ENCODE results near the gene IVL.

Gene IVL

GRCh38 chr1:152888126-152888525 lies 20.2 kb upstream of the IVL start:
- DNase-seq (ENCODE audit: low read depth in 2 of 2) = no peak

DNA sequence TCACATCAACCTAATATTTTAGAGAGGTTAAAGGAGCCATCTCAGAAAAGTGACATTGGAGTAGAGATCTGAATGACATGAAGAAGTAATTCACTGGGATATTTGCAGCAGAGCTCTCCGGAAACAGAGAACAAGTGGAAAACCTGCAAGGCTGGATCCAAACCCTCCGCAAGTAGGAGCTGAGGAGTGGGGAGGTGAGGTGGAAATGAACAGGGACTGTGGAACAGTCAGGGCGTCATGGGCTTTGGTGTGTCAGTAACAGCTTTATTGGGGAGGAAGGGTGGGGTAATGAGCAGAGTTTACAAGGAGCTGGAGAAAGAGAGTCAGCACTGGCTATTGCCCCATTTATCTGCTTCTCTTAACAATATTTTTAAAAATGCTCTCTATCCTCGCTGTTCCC lies 9.3 kb upstream of the IVL start:
- no peak for DNase-seq (ENCODE audit: low read depth in 2 of 2)

GRCh38 chr1:152899883-152900282 lies 8.5 kb upstream of the IVL start:
- DNase-seq (ENCODE audit: low read depth in 2 of 2) = no peak

DNA sequence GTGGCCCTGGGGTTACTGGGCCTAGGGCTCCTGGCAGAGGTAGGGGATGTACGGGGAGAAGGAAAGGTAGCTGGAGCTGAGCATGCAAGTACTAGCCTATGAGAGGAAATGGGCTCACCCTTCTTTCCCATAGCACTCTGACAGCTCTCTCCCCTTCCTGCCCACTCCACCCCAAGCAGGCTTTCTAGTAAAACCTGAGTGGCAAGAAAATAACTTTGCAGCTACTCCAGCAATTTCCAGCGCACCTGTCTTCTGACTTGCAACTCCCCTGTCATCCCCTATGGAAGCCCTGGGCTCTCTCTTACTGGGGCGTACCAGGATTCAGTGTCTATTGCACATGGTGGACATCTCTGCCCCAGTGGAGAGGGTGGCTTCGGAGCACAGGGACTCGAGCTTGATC lies 6.7 kb upstream of the IVL start:
- no peak for DNase-seq (ENCODE audit: low read depth in 2 of 2)

GRCh38 chr1:152902636-152903035 lies 5.7 kb upstream of the IVL start:
- no peak for DNase-seq (ENCODE audit: low read depth in 2 of 2)

- no peak for DNase-seq (ENCODE audit: low read depth in 2 of 2)
These were observed 3.5 kb upstream of the IVL start for GRCh38 chr1:152904688-152905440.

GRCh38 chr1:152906023-152906565 lies 2.3 kb upstream of the IVL start:
- no peak for DNase-seq (ENCODE audit: low read depth in 2 of 2)

GRCh38 chr1:152909206-152909605 lies 860 bp downstream of the IVL start:
- no peak for DNase-seq (ENCODE audit: low read depth in 2 of 2)

GRCh38 chr1:152912471-152912870 lies 4.1 kb downstream of the IVL start:
- DNase-seq (ENCODE audit: low read depth in 2 of 2) = no peak

DNA sequence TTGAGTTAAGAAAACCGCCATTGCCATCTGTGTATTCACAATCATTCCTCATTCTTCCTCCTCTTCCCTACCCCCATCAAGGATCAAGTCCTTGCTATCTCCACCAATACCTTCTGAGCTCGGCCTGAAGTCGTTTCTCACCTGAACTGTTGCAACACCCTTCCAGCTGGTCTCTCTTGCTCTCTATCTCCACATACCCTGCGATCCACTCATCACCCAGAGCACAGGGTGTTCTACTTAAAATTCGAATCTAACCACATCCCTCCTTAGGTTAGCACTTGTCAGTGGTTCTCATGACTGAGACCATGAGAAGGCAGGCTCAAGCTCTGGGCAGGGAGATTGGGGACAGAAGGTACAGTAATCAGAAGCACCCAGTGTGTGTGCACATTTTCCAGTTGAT lies 4.6 kb downstream of the IVL start:
- no peak for DNase-seq (ENCODE audit: low read depth in 2 of 2)

DNA sequence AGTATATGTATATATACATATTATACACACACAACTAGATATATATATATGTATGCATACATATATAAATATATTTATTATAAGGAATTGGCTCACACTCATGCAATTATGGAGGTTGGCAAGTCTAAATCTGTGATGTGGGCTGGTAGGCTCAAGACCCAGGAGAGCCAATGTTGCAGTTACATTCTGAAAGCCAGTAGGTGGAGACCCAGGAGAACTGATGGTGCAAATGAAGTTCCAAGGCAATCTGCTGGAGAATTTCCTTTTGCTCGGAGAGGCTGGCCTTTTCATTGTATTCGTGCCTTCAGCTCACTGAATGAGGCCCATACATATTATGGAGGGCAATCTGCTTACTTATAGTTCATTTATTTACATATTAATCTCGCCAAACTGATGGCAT lies 9.4 kb downstream of the IVL start:
- no peak for DNase-seq (ENCODE audit: low read depth in 2 of 2)

DNA sequence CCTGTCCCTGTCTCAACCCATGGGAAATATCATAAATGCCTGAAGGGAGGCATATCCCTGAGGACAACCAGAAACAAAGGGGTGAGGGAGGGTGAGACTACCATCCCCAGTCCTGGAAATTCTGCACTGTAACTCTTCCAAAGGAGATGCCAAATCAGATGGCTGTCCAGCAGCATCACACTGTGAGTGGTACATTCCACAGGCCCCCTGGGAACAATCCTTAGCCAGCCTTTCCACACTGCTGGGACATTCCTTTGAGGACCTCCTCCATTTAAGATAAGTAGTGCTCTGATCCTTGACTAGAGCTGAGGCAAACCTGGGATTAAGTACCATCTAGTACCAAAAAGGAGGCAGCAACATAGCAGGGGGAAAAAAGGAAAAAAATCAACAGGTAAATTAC lies 10.7 kb downstream of the IVL start:
- DNase-seq (ENCODE audit: low read depth in 2 of 2) = no peak

DNA sequence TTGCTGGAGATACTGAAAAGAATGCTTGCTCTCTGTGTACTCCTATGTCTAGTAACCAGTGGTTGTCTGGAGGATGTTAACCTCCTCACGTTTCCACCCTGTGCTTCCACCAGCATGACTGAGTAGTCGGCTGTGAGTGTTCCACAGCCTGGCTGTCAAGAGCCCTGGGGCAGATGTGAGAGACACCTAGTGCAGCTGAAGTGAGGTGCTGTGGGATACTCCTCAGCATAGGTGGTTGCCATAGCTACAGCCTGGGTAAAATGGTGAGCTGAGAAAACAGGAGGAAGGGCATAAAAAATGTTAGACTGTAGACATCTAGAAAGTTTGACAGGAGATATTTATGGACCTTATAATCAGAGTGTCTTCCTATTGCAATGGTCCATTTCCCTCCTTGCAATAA lies 15.8 kb downstream of the IVL start:
- DNase-seq (ENCODE audit: low read depth in 2 of 2) = no peak

DNA sequence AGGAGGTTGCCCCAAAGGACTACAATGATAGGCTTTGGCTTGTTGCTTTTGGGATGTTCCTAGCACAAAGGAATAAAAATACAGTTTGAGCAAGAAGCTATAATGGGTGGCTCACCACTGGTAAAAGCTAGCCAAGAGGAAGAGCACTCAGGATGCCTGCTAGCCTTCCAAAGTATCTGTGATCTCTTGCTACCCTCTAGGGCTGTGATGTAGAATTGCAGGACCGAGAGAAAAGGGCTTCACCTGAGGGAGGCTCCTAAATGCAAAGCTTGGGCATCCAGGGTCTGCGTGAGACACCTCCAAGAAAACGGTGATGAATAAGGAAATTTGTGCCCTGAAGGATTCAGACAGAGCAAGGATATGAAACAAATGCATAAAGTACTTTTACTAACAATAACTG lies 17.7 kb downstream of the IVL start:
- no peak for DNase-seq (ENCODE audit: low read depth in 2 of 2)

DNA sequence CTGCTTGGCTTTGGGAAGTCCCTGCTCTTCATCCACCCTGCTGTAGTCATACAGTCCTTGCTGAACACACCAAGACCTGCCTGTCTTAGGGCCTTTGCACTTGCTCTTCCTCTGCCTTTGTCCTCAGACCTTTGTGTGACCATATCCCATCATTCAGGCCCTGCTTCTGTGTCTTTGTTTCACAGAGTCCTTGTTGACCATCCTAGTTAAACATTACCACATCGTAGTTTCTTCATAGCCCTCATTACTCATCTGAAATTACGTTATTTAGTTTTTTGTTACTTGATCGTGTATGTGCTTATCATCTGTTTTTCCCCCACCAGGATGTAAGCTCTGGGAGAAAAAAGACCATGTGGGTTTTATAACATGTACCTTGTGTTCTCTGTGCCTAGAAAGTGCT lies 20.3 kb downstream of the IVL start:
- no peak for DNase-seq (ENCODE audit: low read depth in 2 of 2)

GRCh38 chr1:152932170-152932811 lies 23.9 kb downstream of the IVL start:
- DNase-seq (ENCODE audit: low read depth in 2 of 2) = no peak

DNA sequence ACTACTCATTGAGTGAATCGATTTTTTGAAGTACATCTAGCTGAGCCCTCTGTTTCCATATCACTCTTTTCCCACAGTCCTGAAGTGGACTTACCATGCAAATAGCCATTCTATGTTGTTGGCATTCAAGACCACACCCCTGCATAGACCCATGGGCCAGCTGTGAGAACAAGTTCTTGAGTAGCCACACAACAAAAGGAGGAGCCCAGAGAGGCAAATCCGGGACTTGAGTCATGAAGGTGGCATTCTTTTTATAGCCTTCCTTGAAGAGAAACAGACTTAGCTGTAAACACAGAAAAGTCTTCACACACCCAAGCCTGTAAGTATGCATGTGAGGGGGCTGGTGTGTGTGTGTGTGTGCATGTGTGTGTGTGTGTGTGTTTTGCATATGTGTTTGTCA lies 24.9 kb downstream of the IVL start:
- no peak for DNase-seq (ENCODE audit: low read depth in 2 of 2)

DNA sequence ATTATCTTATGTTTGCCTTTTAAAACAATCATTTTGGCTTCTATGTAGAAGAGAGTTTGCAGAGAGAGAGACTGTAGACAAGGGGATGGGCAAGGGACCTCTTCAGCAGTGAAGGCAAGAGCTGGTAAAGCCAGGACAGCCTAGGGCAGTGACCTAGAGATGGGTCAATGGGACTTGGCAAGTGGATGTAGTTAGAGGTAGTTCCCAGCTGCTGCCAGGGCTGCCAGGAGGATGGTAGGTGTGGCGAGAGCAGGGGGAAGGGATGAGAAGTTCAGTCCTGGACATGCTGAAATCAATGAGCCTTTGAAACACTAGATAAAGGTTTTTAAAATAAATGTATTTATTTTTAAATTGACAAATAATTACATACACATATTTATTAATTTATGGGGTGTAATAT lies 32.3 kb downstream of the IVL start:
- DNase-seq (ENCODE audit: low read depth in 2 of 2) = no peak

- DNase-seq (ENCODE audit: low read depth in 2 of 2) = no peak
These were observed 32.8 kb downstream of the IVL start for GRCh38 chr1:152941037-152941711.

- DNase-seq (ENCODE audit: low read depth in 2 of 2) = no peak
These were observed 33.8 kb downstream of the IVL start for GRCh38 chr1:152942161-152942560.

DNA sequence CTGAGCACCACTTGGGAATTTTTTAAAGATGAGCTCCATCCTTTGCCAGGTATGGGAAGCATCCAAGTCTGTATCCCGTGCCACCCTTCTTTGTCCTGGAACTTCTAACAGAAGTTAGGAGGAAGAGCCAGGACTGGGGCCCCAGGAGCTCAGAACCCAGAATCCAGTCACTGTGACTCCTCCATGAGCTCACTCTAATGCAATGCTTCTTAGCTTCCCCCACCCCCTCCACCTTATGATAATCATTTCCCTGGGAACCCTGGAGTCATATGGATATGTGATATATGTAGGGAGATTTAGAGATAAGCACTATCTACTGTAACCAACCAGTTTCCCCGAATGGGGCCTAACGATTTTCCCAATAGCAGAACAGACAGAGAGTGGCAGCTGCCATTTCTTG lies 37.9 kb downstream of the IVL start:
- no peak for DNase-seq (ENCODE audit: low read depth in 2 of 2)

- no peak for DNase-seq (ENCODE audit: low read depth in 2 of 2)
These were observed 38.4 kb downstream of the IVL start, which contains the start of gene SPRR5 for GRCh38 chr1:152946651-152947256. Gene SPRR5, plus strand, starts transcription at chr1:152947206. Its CDS starts 1,349 bp downstream, at chr1:152948555.

Data from stimulated activated CD8-positive, alpha-beta memory T cell treated with anti-CD3 and anti-CD28 coated beads, Interleukin-2, amount 100 ng/mL, for 1 hour (primary cell).